HG03064 (cell line): ENCODE measurements around the gene CPVL.

Source experiments
- ATAC-seq: cut with Tn5 transposase; IDR thresholded peaks from one replicate; pipeline ENCODE4 v1.9.1; 2021; ENCODE audit warnings: low read depth; ENCODE audit not compliant: unreplicated experiment

Gene CPVL

GRCh38 chr7:29013082-29013695 lies 133.1 kb downstream of the CPVL start:
- ATAC-seq, result no peak

DNA sequence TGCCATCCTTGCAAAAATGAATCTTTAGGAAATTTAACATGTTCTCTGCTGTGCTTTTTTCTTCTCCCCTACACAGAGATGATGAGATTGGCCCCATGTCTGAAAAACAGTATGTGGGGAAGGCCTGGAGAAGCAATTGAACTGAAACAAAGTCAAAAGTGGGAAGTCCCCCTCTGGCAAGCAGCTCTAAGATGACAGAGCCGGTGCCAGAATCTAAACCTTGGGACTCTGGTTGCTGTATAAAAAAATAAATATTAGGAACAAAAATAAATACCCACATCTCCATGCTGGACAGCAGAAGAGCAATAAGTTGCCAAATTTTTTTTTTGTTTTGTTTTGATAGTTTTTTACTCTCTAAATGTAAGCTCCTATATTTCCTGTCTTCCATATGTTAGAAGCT lies 136.4 kb downstream of the CPVL start:
- ATAC-seq, result no peak

DNA sequence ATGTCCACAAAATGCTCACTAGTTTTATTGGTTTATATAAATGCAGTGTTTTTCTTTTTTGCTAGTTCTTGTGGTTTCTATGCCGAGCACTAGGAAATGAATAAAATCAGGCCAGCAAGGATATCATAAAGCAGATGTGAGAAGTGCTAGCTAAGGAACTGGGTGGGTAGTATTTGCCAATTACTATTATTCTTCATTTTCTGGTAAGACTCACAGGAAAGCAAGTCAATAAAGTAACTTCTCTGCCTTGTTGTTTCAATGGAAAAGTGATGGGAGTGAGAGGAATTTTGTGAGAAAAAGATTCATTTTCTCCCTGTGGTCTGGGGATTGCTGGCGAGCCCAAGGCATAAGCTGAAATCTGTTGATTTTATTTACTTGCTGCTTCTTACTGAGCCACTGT lies 137.7 kb downstream of the CPVL start:
- ATAC-seq, result no peak

DNA sequence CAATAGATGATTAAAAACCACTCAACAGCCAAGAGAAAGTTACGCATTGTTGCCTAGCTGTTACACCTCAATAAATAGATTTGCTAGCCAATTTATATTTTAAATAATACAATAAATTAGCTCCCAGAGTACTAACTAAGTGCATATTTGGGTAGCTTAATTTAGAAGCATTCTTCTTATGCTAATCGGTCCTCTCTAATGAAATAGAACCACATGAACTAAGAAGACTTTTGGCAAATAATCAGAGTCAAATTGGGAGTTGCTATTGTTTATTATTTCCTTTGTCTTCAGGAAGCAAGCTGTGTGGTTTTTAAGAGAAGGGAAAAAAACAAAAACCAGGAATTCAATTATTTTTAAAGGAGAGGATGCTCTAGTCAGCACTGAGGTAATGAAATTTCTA lies 139.2 kb downstream of the CPVL start:
- ATAC-seq, result no peak

DNA sequence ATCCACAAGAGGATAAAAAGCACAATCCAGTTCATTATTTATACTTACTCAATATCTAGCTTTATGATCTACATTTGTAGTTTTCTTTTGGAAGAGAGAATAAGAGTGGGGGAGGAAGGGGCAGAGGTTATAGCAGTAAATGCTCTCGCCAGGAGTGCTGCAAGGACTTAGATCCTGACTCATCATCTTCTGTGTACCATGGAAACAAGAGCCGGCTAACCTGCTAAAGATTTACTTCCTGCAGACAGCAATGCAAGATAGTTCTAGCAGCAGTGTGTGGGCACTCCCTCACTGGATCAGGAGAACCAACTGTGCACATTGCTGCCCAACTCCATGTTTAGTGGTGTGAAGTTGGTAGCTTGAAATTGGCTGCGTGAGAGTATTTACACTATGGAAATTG lies 140.5 kb downstream of the CPVL start:
- ATAC-seq, result no peak

DNA sequence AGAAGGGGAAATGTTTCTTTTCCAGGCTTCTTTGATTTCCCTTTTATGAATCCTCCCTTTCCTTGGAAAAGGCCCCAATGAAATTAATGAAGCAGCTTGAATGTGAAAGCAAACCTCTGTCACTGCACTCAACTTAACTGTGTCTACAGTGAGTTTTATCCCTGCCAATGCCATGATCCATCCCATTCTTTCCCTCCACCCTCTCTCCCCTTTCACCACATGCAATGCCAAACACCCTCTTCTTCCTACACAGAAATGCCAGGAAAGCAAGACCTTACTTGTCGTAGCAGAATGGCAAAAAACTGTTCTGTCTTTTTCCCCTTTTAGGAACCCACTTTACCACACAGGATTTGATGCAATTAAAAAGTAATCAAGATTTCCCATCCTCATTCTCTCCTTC lies 140.9 kb downstream of the CPVL start:
- no peak for ATAC-seq

DNA sequence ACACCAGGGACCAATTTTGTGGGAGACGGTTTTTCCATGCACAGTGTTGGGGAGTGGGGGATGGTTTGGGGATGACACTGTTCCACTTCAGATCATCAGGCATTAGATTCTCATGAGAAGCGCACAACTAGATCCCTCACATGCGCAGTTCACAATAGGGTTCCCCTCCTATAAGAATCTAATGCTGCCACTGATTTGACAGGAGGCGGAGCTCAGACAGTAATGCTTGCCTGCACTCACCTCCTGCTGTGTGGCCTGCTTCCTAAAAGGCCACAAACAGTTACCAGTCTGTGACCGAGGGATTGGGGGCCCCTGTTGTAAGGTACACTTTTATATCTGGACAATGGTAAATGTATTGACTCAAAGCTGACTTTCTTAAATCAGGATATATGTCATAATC lies 142.6 kb downstream of the CPVL start:
- ATAC-seq, result no peak

DNA sequence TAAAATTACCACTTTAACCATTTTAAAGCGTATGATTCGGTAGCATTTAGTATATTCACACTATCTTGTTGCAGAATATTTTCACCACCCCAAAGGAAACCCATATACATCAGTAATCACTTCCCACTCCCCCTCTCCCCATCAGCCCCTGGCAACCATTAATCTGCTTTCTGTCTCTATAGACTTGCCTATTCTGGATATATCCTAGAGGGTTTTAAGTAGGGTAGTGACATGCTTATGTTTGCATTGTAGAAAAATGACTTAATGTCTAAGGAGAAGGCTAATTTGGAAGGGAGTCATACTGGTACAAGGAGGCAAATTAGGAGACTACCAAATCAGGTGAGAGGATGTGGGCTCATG lies 145.6 kb downstream of the CPVL start:
- ATAC-seq, result no peak

DNA sequence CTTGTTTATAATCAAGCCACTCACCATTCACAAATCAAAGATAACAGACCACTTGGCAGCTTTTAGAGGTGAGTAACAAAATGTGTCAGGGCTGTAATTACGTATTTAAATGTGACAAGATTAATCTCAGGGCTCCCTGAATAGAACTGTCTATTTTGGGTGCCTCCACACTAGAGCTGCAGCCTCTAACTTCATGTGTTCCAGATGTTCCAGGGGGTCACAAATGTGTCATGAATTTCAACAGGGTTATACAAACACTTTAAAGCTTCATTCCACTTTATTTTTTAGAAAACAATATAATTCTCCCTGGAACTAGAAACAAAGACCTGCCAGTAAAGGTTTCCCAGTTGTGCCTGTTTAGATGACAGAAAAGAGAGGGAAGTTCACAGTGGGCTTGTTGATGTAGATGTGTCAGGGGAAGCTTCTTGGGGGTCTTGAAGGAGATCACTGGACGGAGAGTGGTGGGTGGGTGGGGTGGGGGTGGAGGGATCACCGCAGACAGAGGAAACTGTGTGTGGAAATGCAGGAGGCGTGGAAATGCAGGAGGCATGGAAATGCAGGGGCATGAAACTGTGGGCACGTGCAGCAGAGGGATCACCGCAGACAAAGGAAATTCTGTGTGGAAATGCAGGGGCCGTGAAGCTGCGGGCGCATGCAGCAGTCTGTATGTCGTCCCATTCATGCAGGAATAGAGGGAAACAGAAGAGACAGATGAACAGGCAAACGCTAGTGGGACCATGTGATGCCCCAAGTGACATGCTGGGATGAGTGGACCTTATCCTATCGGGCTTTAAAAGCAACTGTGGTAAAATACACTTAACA lies 146.2 kb downstream of the CPVL start:
- ATAC-seq, result no peak

DNA sequence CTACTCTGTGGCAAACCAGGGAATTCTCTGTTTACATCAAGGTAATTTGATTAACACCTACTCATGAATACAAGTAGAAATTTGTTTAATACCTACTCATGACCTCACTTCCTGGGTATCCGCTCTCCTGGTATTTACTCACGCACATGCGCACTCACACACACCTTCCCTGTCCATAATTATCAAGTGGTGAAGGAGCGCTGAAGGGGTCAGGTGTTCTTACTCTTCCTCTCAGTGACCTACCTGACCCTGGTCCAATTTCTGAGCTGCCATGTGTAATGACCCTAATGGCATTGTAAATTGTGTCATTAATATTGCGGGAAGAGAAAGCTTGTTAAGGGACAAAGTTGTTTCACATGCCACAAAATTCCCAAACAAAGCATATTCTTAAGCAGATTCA lies 146.9 kb downstream of the CPVL start:
- no peak for ATAC-seq

DNA sequence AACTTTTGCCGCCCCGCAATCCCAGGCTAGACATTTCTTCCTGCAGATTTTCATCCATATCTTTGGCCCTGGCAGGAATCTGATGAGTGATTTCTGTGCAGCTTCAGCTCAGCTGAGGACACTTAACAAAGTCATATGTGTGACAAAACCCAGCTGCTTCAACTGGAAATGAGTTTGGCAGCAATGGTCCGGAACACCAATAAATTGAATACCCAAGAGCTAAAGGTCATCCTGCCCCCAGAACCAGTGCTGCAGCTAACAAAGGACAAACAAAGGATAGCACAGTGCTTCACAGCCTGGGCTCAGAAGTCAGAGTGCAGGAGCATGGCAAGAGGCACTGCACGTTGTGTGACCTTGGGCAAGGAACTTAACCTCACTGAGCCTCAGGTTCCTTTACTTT lies 148.2 kb downstream of the CPVL start:
- no peak for ATAC-seq

DNA sequence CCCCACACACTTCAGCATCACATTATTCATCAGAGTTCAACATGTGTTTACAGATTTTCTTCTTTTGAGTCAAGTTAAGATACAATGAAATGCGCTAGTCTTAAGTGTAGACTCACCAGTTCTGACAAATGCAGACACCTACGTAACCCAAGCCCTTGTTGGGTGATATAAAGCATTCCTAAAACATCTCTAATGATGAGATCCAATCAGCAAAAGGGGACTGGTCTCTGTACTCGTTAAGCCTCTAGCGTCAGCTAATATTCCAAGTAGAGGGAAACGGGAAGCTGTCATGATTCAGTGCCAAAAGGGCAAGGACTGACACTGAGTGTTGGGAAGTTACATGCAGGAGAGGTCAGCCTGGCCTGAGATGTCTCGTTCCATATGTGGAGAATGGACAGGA lies 149.5 kb downstream of the CPVL start:
- no peak for ATAC-seq

GRCh38 chr7:28993371-28993770 lies 153.0 kb downstream of the CPVL start:
- ATAC-seq, result no peak

DNA sequence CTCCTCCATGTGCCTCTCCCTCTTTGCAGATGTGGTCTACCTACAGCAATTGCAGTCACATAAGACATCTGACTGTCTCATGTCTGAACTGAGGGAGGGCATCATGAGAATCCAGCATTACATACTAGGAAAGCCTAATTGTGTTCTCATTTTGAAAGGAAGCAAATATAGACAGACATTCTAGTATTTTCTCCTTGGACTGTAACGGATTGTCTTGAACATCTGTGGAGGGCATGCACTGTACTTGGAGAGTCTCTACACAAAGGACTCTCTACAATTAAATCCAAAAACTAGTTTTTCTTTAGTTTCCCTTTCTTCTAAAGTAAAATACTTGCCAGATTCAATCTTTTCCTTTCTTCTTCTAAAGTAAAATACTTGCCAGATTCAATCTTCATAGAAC lies 153.5 kb downstream of the CPVL start:
- no peak for ATAC-seq

DNA sequence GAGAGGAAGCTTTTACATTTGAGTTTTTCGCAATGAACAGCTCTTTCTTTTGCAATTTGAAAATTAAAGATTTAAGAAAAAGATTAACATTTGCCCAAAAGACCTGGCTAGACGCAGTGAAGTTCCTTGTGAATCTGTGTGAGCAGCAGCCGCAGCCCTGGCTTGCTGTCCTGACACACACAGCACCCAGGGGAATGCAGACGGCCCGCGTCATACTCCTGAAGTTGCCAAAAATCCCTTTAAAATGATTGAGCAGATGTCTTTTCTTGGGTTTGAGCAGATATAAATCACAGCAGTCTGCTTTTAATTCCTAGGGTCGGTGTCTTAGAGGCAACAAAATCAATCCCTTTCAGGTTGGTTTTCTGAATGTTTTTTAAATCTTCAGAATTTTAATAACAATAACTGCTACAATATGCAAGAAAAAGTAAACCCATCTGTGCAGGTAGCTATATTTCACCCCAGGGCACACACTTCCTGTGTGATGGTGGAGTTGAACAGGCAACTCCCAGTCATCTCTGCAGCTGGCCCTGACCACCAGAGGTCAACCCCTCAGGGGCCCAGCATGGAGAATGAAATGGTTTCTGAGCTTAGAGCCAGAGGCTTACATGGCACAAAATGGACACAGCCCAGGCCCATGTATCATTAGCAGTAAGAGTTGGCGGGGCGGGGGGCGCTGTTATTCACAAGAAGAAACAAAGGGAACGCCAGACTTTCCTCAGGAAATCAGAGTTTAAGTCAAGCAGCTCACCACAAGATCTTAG lies 156.0 kb downstream of the CPVL start:
- ATAC-seq, result no peak

GRCh38 chr7:28989211-28989980 lies 156.9 kb downstream of the CPVL start:
- ATAC-seq, result no peak

DNA sequence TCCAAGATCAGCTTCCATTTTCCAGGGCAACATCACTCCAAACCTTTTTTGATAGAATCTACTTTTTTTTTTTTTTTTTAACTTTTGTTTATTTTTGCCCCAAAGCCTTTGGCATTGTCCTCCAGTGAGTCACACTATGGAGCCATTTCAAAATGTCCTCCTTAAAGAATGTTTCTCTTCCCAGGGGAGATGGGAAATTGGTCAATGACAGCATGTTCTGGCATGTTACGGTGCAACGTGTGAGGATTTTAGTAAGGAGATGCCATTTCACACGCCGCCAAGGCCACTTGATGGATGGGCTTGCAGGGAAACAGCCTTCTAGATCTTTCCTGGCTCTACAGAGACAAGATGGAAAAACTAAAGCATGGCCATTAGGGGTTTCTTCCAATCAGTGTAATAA lies 157.5 kb downstream of the CPVL start:
- no peak for ATAC-seq

DNA sequence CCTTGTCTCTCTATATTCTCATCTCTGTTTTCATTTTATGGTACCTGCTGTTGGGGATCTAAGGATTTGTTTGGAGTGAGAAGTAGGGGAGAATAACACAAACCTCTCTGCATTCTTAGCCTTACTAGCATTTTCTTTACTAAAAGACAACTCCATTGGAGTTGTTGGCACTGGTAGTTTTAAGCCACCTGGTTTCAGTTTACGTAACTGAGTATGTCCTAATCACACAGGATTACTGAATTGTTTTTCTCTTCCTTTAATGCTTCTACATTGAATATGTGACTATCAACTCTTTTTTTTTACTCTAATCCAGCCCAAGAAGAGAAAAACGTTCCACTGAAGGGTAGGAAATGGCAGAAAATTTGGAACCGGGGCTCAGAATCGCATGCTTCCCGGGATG lies 158.2 kb downstream of the CPVL start:
- ATAC-seq, result no peak

DNA sequence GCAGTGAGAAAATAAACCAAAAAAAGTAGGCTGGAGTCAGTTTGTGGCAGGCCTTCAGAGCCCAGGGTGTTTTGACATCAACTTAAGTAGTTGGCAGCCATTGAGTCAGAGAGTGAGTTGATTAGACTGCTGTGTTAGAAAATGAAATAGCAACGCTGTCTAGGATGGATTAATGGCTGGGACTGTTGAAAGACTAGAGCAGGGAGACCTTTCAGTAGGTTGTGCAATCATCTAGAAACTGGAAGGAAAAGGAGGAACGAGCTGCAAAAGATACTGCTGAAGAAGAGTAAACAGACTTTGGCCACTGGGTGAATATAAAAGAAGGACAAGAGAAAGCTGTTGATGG lies 159.6 kb downstream of the CPVL start:
- no peak for ATAC-seq

- no peak for ATAC-seq
Measured at GRCh38 chr7:28986028-28986764, 160.1 kb downstream of the CPVL start.
